Stimulated activated CD4-positive, alpha-beta T cell treated with anti-CD3 and anti-CD28 coated beads, Interleukin-1b, Interleukin-23, amount 100 ng/mL, for 24 hours (primary cell): ENCODE measurements around the gene RNF220.

Experiments
- DNase-seq, 4 experiments: peaks; one replicate each; pipeline ENCODE4 v3.0.0-alpha.2; 2020; ENCODE audit warnings: low read depth in 4 of 4, low spot score in 1 of 4

The RNF220 gene

GRCh38 chr1:44631647-44632539, 226.8 kb downstream of the RNF220 start:
- DNase-seq, result peak; percentile 75 to 87 (median 86)

- DNase-seq, result no peak
Measured at GRCh38 chr1:44632598-44632997, 227.5 kb downstream of the RNF220 start.

GRCh38 chr1:44634606-44635189, 229.6 kb downstream of the RNF220 start:
- no peak for DNase-seq

- no peak for DNase-seq
Measured at GRCh38 chr1:44635439-44635838, 230.4 kb downstream of the RNF220 start.

- no peak for DNase-seq
Measured at GRCh38 chr1:44636083-44636687, 231.1 kb downstream of the RNF220 start.

- DNase-seq, result no peak
Measured at GRCh38 chr1:44636688-44637598, 231.9 kb downstream of the RNF220 start.

GRCh38 chr1:44637702-44638411, 232.8 kb downstream of the RNF220 start:
- no peak for DNase-seq

- no peak for DNase-seq
Measured at GRCh38 chr1:44640200-44640853, 235.3 kb downstream of the RNF220 start.

GRCh38 chr1:44641126-44642102, 236.4 kb downstream of the RNF220 start:
- DNase-seq, result no peak

GRCh38 chr1:44642255-44642654, 237.2 kb downstream of the RNF220 start:
- no peak for DNase-seq

- DNase-seq, result no peak
Measured at GRCh38 chr1:44642925-44643324, 237.9 kb downstream of the RNF220 start.

- DNase-seq, result no peak
Measured at GRCh38 chr1:44643721-44644334, 238.8 kb downstream of the RNF220 start.

- no peak for DNase-seq
Measured at GRCh38 chr1:44644806-44645205, 239.8 kb downstream of the RNF220 start.

GRCh38 chr1:44645476-44646244, 240.6 kb downstream of the RNF220 start:
- no peak for DNase-seq

GRCh38 chr1:44646261-44647110, 241.4 kb downstream of the RNF220 start:
- no peak for DNase-seq

GRCh38 chr1:44647896-44648295, 242.8 kb downstream of the RNF220 start:
- no peak for DNase-seq
